Naive thymus-derived CD8-positive, alpha-beta T cell (primary cell): ENCODE results near the gene SBF2. TPM values are rescaled to one million over a fixed set of nuclear protein-coding genes. Genes with fewer than 3 reads are reported as not detected.

Experiments used
- ATAC-seq, 2 donors: fragments of 150-1000 bp; cut with Tn5 transposase in 1 of 2; sonication (Bioruptor Pico), chemical (Tn5 transposase) in 1 of 2; 1 replicate in 1 of 2; 2 replicates in 1 of 2; pipeline ENCODE4 v1.10.0; 2021; ENCODE audit warnings: mild to moderate bottlenecking in 2 of 2, moderate library complexity in 2 of 2
- POLR2A ChIA-PET: fragments of 350-600 bp; sonication (Branson Sonifier 250); formaldehyde crosslinking; loops from one replicate; lab custom pipeline; 2021; ENCODE audit warnings: antibody characterized with exemption; lab: Charles Lee
- DNase-seq, 10 donors: peaks; one replicate each; pipeline versions ENCODE4 v3.0.0 to v3.0.0-alpha.2; 2020 to 2022
- H3K27ac Mint-ChIP-seq, 10 donors: one replicate each; pipeline ENCODE4 v1.8.0; 2020 to 2022; ENCODE audit warnings: mild to moderate bottlenecking in 10 of 10, mixed read lengths in 10 of 10, moderate library complexity in 4 of 10, inconsistent platforms in 1 of 10
- H3K27me3 Mint-ChIP-seq, 5 donors: one replicate each; pipeline ENCODE4 v1.8.0; 2021 to 2022; ENCODE audit warnings: mixed read lengths in 5 of 5
- H3K36me3 Mint-ChIP-seq, 3 donors: one replicate each; pipeline ENCODE4 v1.8.0; 2020 to 2022; ENCODE audit warnings: mixed read lengths in 3 of 3, mild to moderate bottlenecking in 2 of 3, inconsistent platforms in 1 of 3
- H3K4me1 Mint-ChIP-seq, 4 donors: one replicate each; pipeline ENCODE4 v1.8.0; 2021 to 2022; ENCODE audit warnings: mixed read lengths in 4 of 4
- H3K4me3 Mint-ChIP-seq, 10 donors: one replicate each; pipeline ENCODE4 v1.8.0; 2020 to 2022; ENCODE audit warnings: mild to moderate bottlenecking in 10 of 10, mixed read lengths in 10 of 10, moderate library complexity in 6 of 10, inconsistent platforms in 1 of 10
- H3K9me3 Mint-ChIP-seq, 9 donors: one replicate each; pipeline ENCODE4 v1.8.0; 2020 to 2022; ENCODE audit warnings: mixed read lengths in 9 of 9, mild to moderate bottlenecking in 3 of 9, inconsistent platforms in 1 of 9, moderate library complexity in 1 of 9
- polyA plus RNA-seq, 3 donors: library from polyadenylated mRNA; unstranded; fragments of 300-500 nt; fragmentation: Illumina TruSeq; gene quantifications; one replicate each; pipeline ENCODE4 v1.2.3, GENCODE V29; 2021
- total RNA-seq, 8 experiments: library from RNA in 2 of 8; stranded (reverse) in 2 of 8; gene quantifications; one replicate each; pipeline ENCODE4 v1.2.3 and lab custom pipeline; 2021 to 2026

The SBF2 gene
- total RNA-seq (10 to 100 TPM; 14.2 to 14.6 TPM), polyA plus RNA-seq (1 to 10 TPM; 2.0 to 4.9 (median 4.1) TPM), total RNA-seq (lab: John Stamatoyannopoulos, UW) (18.0 to 41.1 (median 29.8) reads per million in 6 experiments)

DNA sequence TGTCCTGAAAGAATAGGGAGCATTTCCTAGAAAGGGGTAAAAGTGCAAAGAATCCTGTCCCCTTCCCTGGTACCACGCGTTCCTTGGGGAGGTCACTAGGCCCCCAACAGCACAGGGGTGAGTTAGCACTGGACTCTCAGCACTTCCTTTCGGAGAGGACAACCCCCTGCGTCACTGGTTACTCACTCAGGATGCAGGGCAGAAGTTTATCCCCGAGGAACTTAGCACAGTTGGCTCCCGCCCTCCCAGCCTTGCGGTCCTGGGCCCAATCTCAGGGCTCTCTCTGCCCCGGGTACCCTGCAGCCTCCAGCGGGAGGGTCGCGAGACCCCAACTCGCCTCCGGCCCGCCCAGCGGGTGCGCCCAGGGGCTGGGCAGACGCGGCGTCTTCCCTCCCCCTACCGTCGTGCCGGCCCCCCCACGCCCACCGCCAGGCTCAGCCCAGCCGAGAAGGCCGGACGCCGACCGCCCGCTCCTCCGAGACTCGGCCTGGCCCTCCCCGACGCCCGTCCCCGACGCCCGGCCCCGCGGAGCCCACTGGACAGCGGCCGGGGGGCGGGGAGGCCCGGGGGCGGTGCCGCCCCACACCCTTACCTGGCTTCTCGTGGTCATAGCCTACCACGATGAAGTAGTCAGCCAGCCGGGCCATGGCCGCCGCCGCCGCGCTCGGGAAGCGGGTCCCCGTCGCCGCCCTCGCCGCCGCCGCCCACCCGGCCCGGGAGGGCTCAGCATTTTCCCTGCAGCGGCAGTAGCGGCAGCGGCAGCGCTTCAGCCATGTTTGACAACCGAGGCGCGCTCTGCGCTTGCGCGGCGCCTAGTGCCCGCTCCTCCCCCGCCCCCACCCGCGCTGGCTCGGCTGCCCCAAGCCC lies at the start of gene SBF2:
TSS of gene SBF2 (minus strand) at position 797 of the 867 bp plus-strand sequence. CDS start at position 647, 150 bp downstream.
- Mint-ChIP-seq H3K27me3 (peaks cover 0 to 20% (median 13%) of the 10 kb centered on the region in 5 donors), H3K27ac (peak within 1 kb of the TSS in 6 of 10 donors; percentile 29 to 82 (median 68)), H3K9me3 (no peaks in the 10 kb centered on the region), H3K36me3 (no peaks in the 10 kb centered on the region), H3K4me1 (peaks cover 25 to 47% (median 34%) of the 10 kb centered on the region in 4 donors), H3K4me3 (peak within 1 kb of the TSS; percentile 75 to 92 (median 83))
- ATAC-seq: peak; percentile 66 to 75
- DNase-seq: peak; percentile 66 to 87 (median 80)
- POLR2A ChIA-PET: no interaction called here

DNA sequence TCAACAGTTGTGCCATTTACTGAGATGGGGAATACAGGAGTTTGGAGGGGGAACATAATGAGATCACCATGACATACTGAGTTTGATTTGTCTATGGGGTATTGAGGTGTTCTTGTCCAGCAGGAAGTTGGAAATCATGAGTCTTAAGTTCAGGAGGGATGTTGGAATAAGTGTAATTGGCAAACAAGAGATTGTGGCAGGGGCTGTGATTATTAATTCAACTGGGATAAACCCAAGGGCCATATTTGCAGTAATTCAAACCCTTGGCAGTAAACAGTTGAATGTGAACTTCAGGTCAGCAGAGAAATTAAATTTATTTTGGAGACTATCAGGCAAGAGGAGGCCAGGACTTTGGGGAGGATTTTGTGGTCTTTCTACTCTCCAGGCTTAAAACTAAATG lies 44.3 kb upstream of the SBF2 start:
- Mint-ChIP-seq H3K9me3 (no peaks in the 10 kb centered on the region), H3K27ac (no peak overlapping the region), H3K27me3 (peaks cover 8 to 38% (median 17%) of the 10 kb centered on the region in 5 donors), H3K4me1 (no peaks in the 10 kb centered on the region), H3K36me3 (no peaks in the 10 kb centered on the region), H3K4me3 (no peak overlapping the region)
- POLR2A ChIA-PET: no interaction called here
- no peak for DNase-seq
- no peak for ATAC-seq

DNA sequence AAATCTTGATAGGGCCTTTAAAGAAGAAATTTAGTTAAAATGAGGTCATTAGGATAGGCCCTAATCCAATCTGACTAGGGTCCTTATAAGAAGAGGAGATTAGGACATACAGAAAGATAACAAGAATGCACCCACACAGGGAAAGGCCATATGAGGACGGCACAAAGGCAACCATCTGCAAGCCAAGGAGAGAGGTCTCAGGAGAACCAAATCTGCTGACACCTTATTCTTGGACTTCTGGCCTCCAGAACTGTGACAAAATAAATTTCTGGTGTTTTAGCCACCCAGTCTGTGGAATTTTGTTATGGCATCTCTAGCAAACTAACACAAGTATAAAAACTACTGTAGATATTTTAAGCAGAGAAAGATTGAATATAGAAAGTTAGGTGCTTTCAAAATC lies 39.5 kb upstream of the SBF2 start:
- ATAC-seq: no peak
- no peaks in the 10 kb centered on the region for H3K9me3 Mint-ChIP-seq
- H3K27ac Mint-ChIP-seq: no peak overlapping the region
- no peak for DNase-seq
- no peaks in the 10 kb centered on the region for H3K4me1 Mint-ChIP-seq
- no peaks in the 10 kb centered on the region for H3K36me3 Mint-ChIP-seq
- POLR2A ChIA-PET: no interaction called here
- H3K27me3 Mint-ChIP-seq: peaks cover 5 to 14% (median 11%) of the 10 kb centered on the region in 5 donors
- no peak overlapping the region for H3K4me3 Mint-ChIP-seq

DNA sequence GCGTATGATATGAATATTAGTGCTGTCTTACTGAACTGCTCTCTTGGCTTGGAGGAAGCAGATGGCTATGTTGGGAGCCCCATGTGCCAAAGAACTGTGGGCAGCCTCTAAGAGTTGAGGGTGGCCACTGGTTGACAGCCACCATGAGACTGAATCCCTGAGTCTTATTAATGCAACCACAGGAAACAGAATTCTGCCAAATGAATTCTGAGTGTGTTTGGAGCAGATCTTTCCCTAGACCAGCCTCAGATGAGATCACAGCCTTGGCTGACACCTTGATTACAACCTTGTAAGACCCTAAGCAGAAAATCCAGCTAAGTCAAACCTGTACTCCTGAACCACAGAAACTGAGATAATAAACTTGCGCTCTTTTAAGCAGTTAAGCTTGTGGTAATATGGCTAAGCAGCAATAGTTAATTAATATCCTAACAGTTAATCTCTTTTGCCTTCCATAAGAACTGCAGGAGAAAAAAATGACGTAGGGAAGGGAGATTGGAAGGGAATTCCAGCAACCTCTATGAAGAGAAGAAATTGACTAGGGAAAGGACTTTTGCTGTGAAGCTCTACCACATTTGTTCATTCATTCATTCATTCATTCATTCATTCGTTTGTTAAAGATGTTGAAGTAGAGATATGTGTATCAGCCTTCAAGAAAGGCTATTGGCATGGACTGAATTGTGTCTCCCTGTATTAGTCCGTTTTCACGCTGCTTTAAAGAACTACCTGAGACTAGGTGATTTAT lies 37.7 kb upstream of the SBF2 start:
- ATAC-seq (no peak), DNase-seq (no peak)
- H3K4me1 Mint-ChIP-seq: no peaks in the 10 kb centered on the region
- no peaks in the 10 kb centered on the region for H3K9me3 Mint-ChIP-seq
- H3K27ac Mint-ChIP-seq: no peak overlapping the region
- H3K36me3 Mint-ChIP-seq: no peaks in the 10 kb centered on the region
- POLR2A ChIA-PET: no interaction called here
- no peak overlapping the region for H3K4me3 Mint-ChIP-seq
- H3K27me3 Mint-ChIP-seq: peaks cover 4 to 12% (median 7%) of the 10 kb centered on the region in 5 donors

DNA sequence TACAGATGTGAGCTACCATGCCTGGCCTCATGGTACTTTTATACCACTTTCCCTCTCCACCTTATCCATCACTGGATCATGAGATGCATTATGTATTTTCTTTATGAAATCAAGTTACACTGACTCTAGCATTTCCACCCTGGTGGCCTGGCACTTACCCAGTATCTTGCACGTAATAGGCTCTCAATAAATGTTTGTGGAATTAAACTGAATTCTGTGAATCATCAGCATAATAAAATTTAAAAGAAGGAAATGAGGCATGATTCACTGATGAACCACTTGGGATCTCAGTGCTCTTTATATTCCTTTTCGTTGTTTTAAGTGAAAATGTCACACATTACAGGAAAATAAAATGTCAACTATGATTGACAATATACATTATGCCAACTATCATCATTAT lies 35.9 kb upstream of the SBF2 start:
- H3K4me1 Mint-ChIP-seq: no peaks in the 10 kb centered on the region
- no peak for ATAC-seq
- POLR2A ChIA-PET: no interaction called here

DNA sequence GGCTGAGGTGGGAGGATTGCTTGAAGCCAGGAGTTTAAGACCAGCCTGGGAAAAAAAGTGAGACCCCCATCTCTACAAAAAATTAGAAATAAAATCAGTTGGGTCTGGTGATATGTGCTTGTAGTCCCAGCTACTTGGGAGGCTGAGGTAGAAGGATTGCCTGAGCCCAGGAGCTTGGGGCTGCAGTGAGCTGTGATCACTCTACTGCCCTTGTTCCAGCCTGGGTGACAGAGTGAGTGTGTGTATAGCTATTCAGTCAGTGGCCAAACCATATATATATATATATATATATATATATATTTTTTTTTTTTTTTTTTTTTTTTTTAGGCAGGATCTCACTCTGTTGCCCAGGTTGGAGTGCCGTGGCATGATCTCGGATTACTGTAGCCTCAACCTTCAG lies 35.3 kb upstream of the SBF2 start:
- peaks cover 1 to 6% (median 3%) of the 10 kb centered on the region in 5 donors for H3K27me3 Mint-ChIP-seq
- H3K9me3 Mint-ChIP-seq: no peaks in the 10 kb centered on the region
- POLR2A ChIA-PET: no interaction called here

More for the DNA sequence above, 35.9 kb upstream of the SBF2 start:
- DNase-seq: no peak
- H3K36me3 Mint-ChIP-seq: no peaks in the 10 kb centered on the region
- peaks cover 3 to 12% (median 6%) of the 10 kb centered on the region in 5 donors for H3K27me3 Mint-ChIP-seq
- H3K9me3 Mint-ChIP-seq: no peaks in the 10 kb centered on the region
- H3K4me3 Mint-ChIP-seq: no peak overlapping the region
- no peak overlapping the region for H3K27ac Mint-ChIP-seq

DNA sequence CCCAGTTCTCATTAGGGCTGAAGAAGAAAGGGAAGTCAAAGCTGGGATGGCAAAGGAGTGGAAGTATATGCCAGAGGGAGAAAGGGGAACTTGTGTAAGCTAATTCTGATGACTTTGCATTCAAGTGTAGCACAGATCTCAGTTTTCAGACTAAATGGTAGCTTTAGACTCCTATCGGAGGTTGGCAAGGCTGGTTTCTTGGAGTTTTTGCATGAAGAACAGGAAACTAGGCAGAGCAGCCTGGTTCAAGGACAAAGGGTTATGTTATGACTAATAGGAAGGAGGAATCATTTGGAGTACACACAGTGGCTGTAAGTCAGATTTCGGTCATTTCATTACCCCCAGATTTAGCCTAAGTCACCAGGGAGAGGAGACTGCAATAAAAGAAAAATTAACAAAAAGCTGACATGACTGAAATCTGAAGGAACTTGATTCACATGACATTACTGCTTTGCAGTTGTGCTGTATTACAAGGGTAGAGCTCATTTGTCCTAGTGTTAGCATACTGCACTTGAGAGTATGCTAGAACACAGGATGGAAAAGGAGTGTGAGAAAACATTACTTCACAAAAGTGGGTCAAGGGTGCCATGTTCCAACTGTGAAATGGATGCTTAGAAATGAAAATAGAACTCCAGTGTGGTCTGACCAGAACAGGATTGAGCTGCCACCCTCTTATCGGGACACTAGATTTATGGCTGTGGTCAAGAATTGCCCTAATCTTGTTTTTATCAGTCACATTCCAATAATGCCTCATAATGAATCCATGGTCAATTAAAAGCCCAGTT lies 34.5 kb upstream of the SBF2 start:
- H3K27ac Mint-ChIP-seq: no peak overlapping the region
- peaks cover 3 to 7% (median 5%) of the 10 kb centered on the region in 5 donors for H3K27me3 Mint-ChIP-seq
- POLR2A ChIA-PET: no interaction called here
- no peak overlapping the region for H3K4me3 Mint-ChIP-seq
- ATAC-seq (no peak), DNase-seq (no peak)
- no peaks in the 10 kb centered on the region for H3K9me3 Mint-ChIP-seq
- no peaks in the 10 kb centered on the region for H3K36me3 Mint-ChIP-seq
- H3K4me1 Mint-ChIP-seq: no peaks in the 10 kb centered on the region

More for the DNA sequence above, 35.3 kb upstream of the SBF2 start:
- no peak for DNase-seq
- no peak for ATAC-seq
- Mint-ChIP-seq H3K36me3 (no peaks in the 10 kb centered on the region), H3K4me1 (no peaks in the 10 kb centered on the region), H3K27ac (no peak overlapping the region), H3K4me3 (no peak overlapping the region)

DNA sequence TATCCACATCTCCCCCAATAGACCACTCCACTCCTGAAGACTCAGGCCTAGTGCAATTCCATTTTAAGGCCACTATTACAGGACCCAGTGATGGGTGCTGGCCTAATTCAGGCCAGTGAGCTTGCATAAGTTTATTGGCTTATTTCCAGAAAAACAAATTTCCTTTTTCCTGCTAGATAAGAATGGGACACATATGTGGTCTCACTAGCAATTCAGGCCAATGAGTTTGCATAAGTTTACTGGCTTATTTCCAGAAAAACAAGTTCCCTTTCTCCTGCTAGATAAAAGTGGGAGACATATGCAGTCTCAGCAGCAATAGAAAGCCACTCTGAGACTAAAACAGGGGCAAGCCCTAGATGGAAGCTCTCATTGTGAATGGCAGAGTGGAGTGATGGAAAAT lies 33.2 kb upstream of the SBF2 start:
- no peak overlapping the region for H3K27ac Mint-ChIP-seq
- POLR2A ChIA-PET: no interaction called here
- no peaks in the 10 kb centered on the region for H3K9me3 Mint-ChIP-seq
- H3K4me1 Mint-ChIP-seq: peaks cover 0 to 6% (median 1%) of the 10 kb centered on the region in 4 donors
- no peak overlapping the region for H3K4me3 Mint-ChIP-seq
- DNase-seq (no peak), ATAC-seq (no peak)
- H3K27me3 Mint-ChIP-seq: peaks cover 3 to 16% (median 5%) of the 10 kb centered on the region in 5 donors
- H3K36me3 Mint-ChIP-seq: no peaks in the 10 kb centered on the region

DNA sequence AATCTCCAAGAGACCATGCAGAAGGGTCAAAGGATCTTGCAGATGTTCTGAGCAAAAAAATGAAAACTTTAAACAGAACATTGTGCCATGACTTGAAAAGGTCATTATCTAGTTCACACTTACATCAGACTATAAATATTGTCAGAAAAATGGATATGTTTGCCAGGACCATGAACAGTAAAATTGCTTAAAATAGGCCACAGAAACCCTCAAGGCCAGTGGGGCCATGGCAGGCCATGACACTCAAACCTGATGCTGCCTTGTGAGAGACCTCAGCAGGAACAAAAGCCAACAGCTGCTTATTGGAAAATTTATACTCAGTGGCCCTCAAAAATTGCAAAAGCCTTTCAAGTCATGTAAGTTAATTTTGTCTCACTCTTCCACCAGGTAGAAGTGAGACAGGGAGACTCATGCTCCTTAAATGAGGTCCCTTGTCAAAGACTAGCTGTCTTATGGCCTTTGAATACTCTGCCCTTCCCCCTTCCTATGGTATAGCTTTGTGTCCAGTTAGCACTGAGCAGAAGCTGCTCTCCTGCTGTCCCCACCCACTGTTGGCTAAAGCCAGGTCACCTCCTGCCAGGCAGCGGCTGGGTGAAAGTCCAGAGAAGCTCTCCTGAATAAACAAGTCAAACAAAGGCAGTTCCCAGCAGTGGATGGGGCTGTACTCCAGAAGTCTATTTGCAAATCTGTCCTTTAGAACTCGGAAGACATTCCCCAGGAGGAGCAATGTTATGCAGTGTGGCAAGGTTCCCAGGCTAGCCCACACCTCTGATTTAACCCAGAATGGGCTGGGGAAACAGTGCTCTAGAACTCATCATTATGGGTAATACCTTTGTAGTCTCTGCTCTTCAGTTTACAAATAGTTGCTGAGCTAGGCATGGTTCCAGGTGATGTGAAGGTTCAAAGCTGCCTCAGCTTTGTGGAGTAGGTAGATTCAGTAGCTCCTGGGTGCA lies 32.3 kb upstream of the SBF2 start:
- POLR2A ChIA-PET: no interaction called here
- Mint-ChIP-seq H3K27ac (no peak overlapping the region), H3K4me3 (no peak overlapping the region), H3K9me3 (no peaks in the 10 kb centered on the region), H3K36me3 (no peaks in the 10 kb centered on the region), H3K4me1 (peaks cover 0 to 6% (median 1%) of the 10 kb centered on the region in 4 donors), H3K27me3 (peaks cover 3 to 16% (median 5%) of the 10 kb centered on the region in 5 donors)
- ATAC-seq: no peak
- DNase-seq: no peak

DNA sequence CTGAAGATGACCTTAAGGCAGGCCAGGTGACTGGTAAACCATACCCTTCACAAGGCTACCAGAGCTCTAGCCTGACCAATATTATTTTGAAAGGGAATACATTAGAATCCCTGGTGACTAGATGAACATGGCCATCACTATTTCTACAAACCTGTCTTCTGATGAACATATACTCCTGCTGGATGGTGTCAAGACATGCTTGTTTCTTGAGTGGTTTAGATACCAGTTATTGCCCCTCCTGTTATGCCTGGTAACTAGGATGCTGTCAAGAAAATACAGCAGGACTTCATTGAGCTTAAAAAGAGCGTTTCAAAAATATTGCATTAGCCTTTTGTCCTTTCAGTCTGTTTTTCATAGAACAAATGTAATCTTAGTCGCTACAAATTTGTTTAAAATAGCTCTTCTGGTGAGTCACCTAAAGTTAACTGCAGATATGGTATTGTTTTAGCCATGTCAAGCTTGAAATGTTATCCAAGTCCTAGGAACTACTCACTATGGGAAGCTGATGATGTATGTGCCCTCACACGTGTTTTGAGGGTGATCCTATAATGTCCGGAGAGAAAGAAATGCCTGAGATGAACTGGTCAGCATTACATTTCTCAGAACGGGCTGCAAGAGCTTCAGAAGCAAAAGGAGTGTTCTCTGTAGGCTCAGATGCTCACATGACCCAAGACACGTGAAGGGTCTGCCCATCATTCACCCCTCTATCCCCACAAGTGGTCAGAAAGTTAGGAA lies 31.4 kb upstream of the SBF2 start:
- ATAC-seq: no peak
- Mint-ChIP-seq H3K27ac (peak overlapping the region in 1 of 10 donors; percentile 35), H3K4me3 (no peak overlapping the region), H3K9me3 (no peaks in the 10 kb centered on the region), H3K4me1 (peaks cover 0 to 6% (median 1%) of the 10 kb centered on the region in 4 donors), H3K36me3 (no peaks in the 10 kb centered on the region), H3K27me3 (peaks cover 3 to 16% (median 5%) of the 10 kb centered on the region in 5 donors)
- POLR2A ChIA-PET: no interaction called here
- DNase-seq: no peak

DNA sequence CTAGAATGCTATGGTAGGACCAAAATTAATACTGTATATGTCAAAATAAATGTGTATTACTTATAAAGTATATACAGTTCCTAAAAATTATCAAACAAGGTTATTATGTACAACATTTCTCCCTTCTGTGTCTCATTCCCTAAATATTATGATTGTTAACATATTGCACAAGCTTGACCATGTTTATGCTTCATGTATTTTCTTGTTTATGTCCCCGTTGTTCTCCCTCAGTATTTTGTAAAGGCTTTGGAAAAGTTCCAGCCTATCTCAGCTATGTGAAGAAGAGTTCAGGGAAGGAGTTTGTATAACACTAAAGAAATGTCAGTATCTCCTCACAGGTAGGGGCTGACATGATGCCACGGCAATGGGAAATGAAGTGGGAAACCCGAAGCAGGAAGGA lies 30.5 kb upstream of the SBF2 start:
- no peak overlapping the region for H3K27ac Mint-ChIP-seq
- no peak overlapping the region for H3K4me3 Mint-ChIP-seq
- H3K36me3 Mint-ChIP-seq: no peaks in the 10 kb centered on the region
- peaks cover 0 to 6% (median 1%) of the 10 kb centered on the region in 4 donors for H3K4me1 Mint-ChIP-seq
- POLR2A ChIA-PET: no interaction called here
- H3K9me3 Mint-ChIP-seq: no peaks in the 10 kb centered on the region
- H3K27me3 Mint-ChIP-seq: peaks cover 3 to 16% (median 5%) of the 10 kb centered on the region in 5 donors
- ATAC-seq: no peak
- no peak for DNase-seq
